ENCODE measurements around the gene PMEPA1.

- TF ChIP-seq CTCF (conservative IDR thresholded peaks at IDR 0.05): no peak
- TF ChIP-seq ZFX (IDR thresholded peaks at IDR 0.05): no peak
Measured at GRCh38 chr20:57690525-57690924, 19.3 kb downstream of the PMEPA1 start.
